Endothelial cell of umbilical vein (primary cell): ENCODE data around the gene MAP3K19. TPM values are rescaled to one million over a fixed set of nuclear protein-coding genes. Genes with fewer than 3 reads are reported as not detected.

Source experiments
- BruUV-seq: library from RNA; stranded (reverse); fragments of 400-500 nt; replicated peaks from 2 replicates; lab custom pipeline; 2021; lab: Mats Ljungman, UMichigan
- CTCF ChIA-PET: fragments of 300-600, 350-600 bp; sonication (Branson Sonifier 250); formaldehyde crosslinking; loops from one replicate; lab custom pipeline; 2021; ENCODE audit warnings: antibody characterized with exemption, inconsistent platforms; lab: Charles Lee
- POLR2A ChIA-PET: fragments of 300-600, 350-600 bp; sonication (Branson Sonifier 250); formaldehyde crosslinking; loops from one replicate; lab custom pipeline; 2021; ENCODE audit warnings: antibody characterized with exemption, inconsistent platforms; lab: Charles Lee
- DNase-seq: peaks from one replicate; pipeline ENCODE4 v3.0.0-alpha.2; 2011; ENCODE audit warnings: low read depth, low spot score
- FAIRE-seq: peaks from 2 replicates; lab custom pipeline; 2011; peaks lifted over from hg19 to GRCh38; lab: Jason Lieb, UNC
- H2AFZ ChIP-seq: 2 replicates; pipeline ENCODE4 v1.6.0; 2012; ENCODE audit warnings: low read depth, low read length, control low read depth, inconsistent platforms
- H3K27ac ChIP-seq: 2 replicates; pipeline ENCODE4 v1.5.1; 2011; ENCODE audit warnings: low read depth, mild to moderate bottlenecking, control low read depth, low read length, moderate library complexity; ENCODE audit not compliant: insufficient read depth
- H3K27me3 ChIP-seq, 2 experiments: 2 replicates each; pipeline versions ENCODE4 v1.6.0 to v1.6.1; 2011; ENCODE audit warnings: low read length in 2 of 2, mixed read lengths in 1 of 2; ENCODE audit not compliant: control insufficient read depth in 2 of 2, insufficient read depth in 2 of 2
- H3K36me3 ChIP-seq, 2 experiments: 2 replicates in 1 of 2; 3 replicates in 1 of 2; pipeline ENCODE4 v1.5.1; 2011; ENCODE audit warnings: low read length in 2 of 2, mild to moderate bottlenecking in 1 of 2, moderate library complexity in 1 of 2; ENCODE audit not compliant: control insufficient read depth in 2 of 2, insufficient read depth in 2 of 2; ENCODE audit errors: extremely low read depth in 1 of 2
- H3K4me1 ChIP-seq: 3 replicates; pipeline ENCODE4 v1.5.1; 2011; ENCODE audit warnings: mild to moderate bottlenecking, low read length; ENCODE audit not compliant: control insufficient read depth, insufficient read depth; ENCODE audit errors: extremely low read depth
- H3K4me2 ChIP-seq: 2 replicates; pipeline ENCODE4 v1.6.1; 2011; ENCODE audit warnings: low read length, control low read depth, mixed read lengths; ENCODE audit not compliant: insufficient read depth
- H3K4me3 ChIP-seq, 3 experiments: fragments of 200-600 bp in 1 of 3; sonication (generic), shearing (Covaris generic) in 1 of 3; replicated peaks in 1 of 3; 2 replicates each; pipeline ENCODE4 v1.5.1; 2011 to 2016; ENCODE audit warnings: control low read depth in 3 of 3, low read length in 3 of 3, mild to moderate bottlenecking in 2 of 3, inconsistent platforms in 1 of 3, low read depth in 1 of 3, moderate library complexity in 1 of 3; ENCODE audit not compliant: insufficient read depth in 1 of 3
- H3K79me2 ChIP-seq: 2 replicates; pipeline ENCODE4 v1.6.0; 2012; ENCODE audit warnings: low read length, inconsistent platforms; ENCODE audit not compliant: control insufficient read depth, insufficient read depth
- H3K9ac ChIP-seq: replicated peaks from 2 replicates; pipeline ENCODE3; 2011; ENCODE audit warnings: low read length, control low read depth; ENCODE audit not compliant: insufficient read depth; ENCODE audit errors: extremely low read depth
- H3K9me1 ChIP-seq: replicated peaks from 3 replicates; pipeline ENCODE4 v1.6.0; 2011; ENCODE audit warnings: mild to moderate bottlenecking, low read length; ENCODE audit not compliant: control insufficient read depth, insufficient read depth; ENCODE audit errors: extremely low read depth
- H3K9me3 ChIP-seq: replicated peaks from 2 replicates; pipeline ENCODE4 v1.5.1; 2012; ENCODE audit warnings: low read length, inconsistent platforms; ENCODE audit not compliant: control insufficient read depth, insufficient read depth
- H4K20me1 ChIP-seq: replicated peaks from 2 replicates; pipeline ENCODE3; 2011; ENCODE audit warnings: mild to moderate bottlenecking, low read length; ENCODE audit not compliant: control insufficient read depth, insufficient read depth; ENCODE audit errors: extremely low read depth
- EZH2 ChIP-seq: IDR thresholded peaks from 2 replicates; pipeline ENCODE4 v1.6.1; 2012; ENCODE audit warnings: borderline replicate concordance, low read depth, mild to moderate bottlenecking, moderate library complexity, low read length, inconsistent platforms; ENCODE audit not compliant: severe bottlenecking
- FOS ChIP-seq: IDR thresholded peaks from 2 replicates; pipeline ENCODE4 v1.6.1; 2011; ENCODE audit warnings: mild to moderate bottlenecking, low read length, moderate library complexity, borderline replicate concordance; ENCODE audit not compliant: insufficient read depth
- GATA2 ChIP-seq: IDR thresholded peaks from 2 replicates; pipeline ENCODE4 v1.7.0; 2011; ENCODE audit warnings: low read depth, mild to moderate bottlenecking, moderate library complexity, mixed read lengths, low read length; ENCODE audit not compliant: insufficient read length, insufficient read depth
- JUN ChIP-seq: IDR thresholded peaks from 2 replicates; pipeline ENCODE4 v1.6.1; 2011; ENCODE audit warnings: borderline replicate concordance, low read depth; ENCODE audit not compliant: insufficient read length, insufficient read depth
- MYC ChIP-seq: IDR thresholded peaks from one replicate; pipeline ENCODE4 v1.6.1; 2011; ENCODE audit warnings: mild to moderate bottlenecking, low read depth, low read length
- POLR2A ChIP-seq: IDR thresholded peaks from 2 replicates; pipeline ENCODE4 v1.6.1; 2012; ENCODE audit warnings: low read depth, mild to moderate bottlenecking, control low read depth, low read length
- POLR2AphosphoS5 ChIP-seq: IDR thresholded peaks from 2 replicates; pipeline ENCODE4 v1.6.1; 2012; ENCODE audit warnings: low read depth, mild to moderate bottlenecking, control low read depth, low read length, moderate library complexity; ENCODE audit not compliant: insufficient read depth
- dilution Hi-C: fragments of 300-500 bp; cut with MboI; formaldehyde crosslinking; loops from one replicate; pipeline ENCODE4 v1.15.0; 2019; ENCODE audit warnings: low sequenced_read_pairs; ENCODE audit not compliant: extremely low pct_ligation_motif_present
- intact Hi-C: fragments of 100-400 bp; cut with micrococcal nuclease; formaldehyde crosslinking; loops from one replicate; pipeline ENCODE4 v1.10.0; 2022
- polyA plus RNA-seq, 4 experiments: library from polyadenylated mRNA; depleted of rRNA in 3 of 4; stranded (reverse) in 3 of 4; unstranded in 1 of 4; fragments of >200 nt; gene quantifications; 2 replicates each; pipeline versions ENCODE4 v1.2.1 to v1.2.3, GENCODE V29; 2011 to 2012; ENCODE audit warnings: missing spikeins in 1 of 4
- total RNA-seq: library from RNA; stranded (reverse); gene quantifications from 2 replicates; pipeline ENCODE4 v1.2.3, GENCODE V29; 2021
- TF ChIP-seq, protein P1 (sequence below), 2 donors: IDR thresholded peaks; 1 replicate in 1 of 2; 2 replicates in 1 of 2; pipeline ENCODE4 v1.5.1; 2011; ENCODE audit warnings: low read length in 2 of 2, mild to moderate bottlenecking in 2 of 2, moderate library complexity in 2 of 2, control low read depth in 1 of 2, inconsistent platforms in 1 of 2, low read depth in 1 of 2; ENCODE audit not compliant: insufficient read depth in 1 of 2; ENCODE audit errors: extremely low read depth in 1 of 2
- TF ChIP-seq, protein P2 (sequence below): IDR thresholded peaks from 2 replicates; pipeline ENCODE4 v1.6.1; 2011; ENCODE audit not compliant: insufficient read depth, insufficient read length

MAP3K19 gene
- total and polyA plus RNA-seq, 2 donors (not counting 3 experiments of a cell fraction or from before 2014, with no cell fraction given): not detected

DNA sequence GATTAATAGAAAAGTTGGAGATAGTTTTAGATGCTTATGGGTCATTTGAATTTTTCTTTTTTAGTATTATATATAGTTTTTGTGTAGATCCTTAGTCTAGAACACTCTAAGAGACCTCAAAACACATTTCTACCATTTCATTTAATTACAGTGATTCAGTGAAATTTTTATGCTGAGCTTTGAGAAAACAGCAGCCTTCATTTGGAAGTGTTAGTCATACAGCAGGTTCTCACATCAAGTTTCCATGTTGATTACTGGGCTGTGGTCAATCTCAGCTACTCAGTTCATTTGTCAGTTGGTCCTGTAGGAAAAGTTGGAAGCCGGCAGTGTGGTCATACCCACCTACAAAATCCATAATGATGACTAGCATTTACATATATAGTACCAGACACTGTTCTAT, 37.9 kb downstream of the MAP3K19 start:
- Histone ChIP-seq H3K36me3 (no peaks in the 10 kb centered on the region), H3K27me3 (peaks cover 14 to 15% of the 10 kb centered on the region in 2 experiments), H3K79me2 (no peaks in the 10 kb centered on the region), H3K4me2 (no peak overlapping the region), H3K4me3 (no peak overlapping the region), H3K27ac (no peak overlapping the region), H3K4me1 (no peaks in the 10 kb centered on the region), H3K9me3 (no peaks in the 10 kb centered on the region), H4K20me1 (no peaks in the 10 kb centered on the region), H3K9me1 (no peaks in the 10 kb centered on the region), H3K9ac (no peak overlapping the region), H2AFZ (no peak overlapping the region)
- ChIA-PET POLR2A (no interaction called here), CTCF (interaction anchor here (0.9 to 3.3 kb wide), 3 partner anchors 20 to 700 kb away, joined by 3 to 15 read pairs (median 10); no protein-coding TSS in a partner anchor)
- dilution Hi-C loops (no loop called here), intact Hi-C loops (loop anchor here (10.0 kb wide), 1 partner anchor 155 kb away; no protein-coding TSS in a partner anchor)
- no peak for DNase-seq
- TF ChIP-seq, protein P1, sequence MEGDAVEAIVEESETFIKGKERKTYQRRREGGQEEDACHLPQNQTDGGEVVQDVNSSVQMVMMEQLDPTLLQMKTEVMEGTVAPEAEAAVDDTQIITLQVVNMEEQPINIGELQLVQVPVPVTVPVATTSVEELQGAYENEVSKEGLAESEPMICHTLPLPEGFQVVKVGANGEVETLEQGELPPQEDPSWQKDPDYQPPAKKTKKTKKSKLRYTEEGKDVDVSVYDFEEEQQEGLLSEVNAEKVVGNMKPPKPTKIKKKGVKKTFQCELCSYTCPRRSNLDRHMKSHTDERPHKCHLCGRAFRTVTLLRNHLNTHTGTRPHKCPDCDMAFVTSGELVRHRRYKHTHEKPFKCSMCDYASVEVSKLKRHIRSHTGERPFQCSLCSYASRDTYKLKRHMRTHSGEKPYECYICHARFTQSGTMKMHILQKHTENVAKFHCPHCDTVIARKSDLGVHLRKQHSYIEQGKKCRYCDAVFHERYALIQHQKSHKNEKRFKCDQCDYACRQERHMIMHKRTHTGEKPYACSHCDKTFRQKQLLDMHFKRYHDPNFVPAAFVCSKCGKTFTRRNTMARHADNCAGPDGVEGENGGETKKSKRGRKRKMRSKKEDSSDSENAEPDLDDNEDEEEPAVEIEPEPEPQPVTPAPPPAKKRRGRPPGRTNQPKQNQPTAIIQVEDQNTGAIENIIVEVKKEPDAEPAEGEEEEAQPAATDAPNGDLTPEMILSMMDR (IDR thresholded peaks at IDR 0.05; ENCODE audit: extremely low read depth in 1 of 2, insufficient read depth in 1 of 2, low read depth in 1 of 2, low read length in 2 of 2): no peak
- TF ChIP-seq, protein P2, sequence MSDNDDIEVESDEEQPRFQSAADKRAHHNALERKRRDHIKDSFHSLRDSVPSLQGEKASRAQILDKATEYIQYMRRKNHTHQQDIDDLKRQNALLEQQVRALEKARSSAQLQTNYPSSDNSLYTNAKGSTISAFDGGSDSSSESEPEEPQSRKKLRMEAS: no peak
- no peak for TF ChIP-seq JUN
- TF ChIP-seq EZH2: no peak
- no peak for TF ChIP-seq FOS
- TF ChIP-seq MYC: no peak
- no peak for TF ChIP-seq POLR2AphosphoS5
- TF ChIP-seq POLR2A: no peak
- TF ChIP-seq GATA2: no peak
- no TSS peak for BruUV-seq
- no peak for FAIRE-seq
